Esophagus squamous epithelium (tissue), 4 donors: Measurements from ENCODE around the gene MICAL3.

Experiments
- CTCF ChIP-seq, 6 experiments: fragments of 450-650 bp in 4 of 6; fragments of 200-600 bp in 2 of 6; sonication (generic) in 2 of 6; IDR thresholded peaks; one replicate each; pipeline ENCODE4 v1.5.1; 2016 to 2019; ENCODE audit warnings: antibody characterized with exemption in 6 of 6, mild to moderate bottlenecking in 4 of 6, moderate library complexity in 4 of 6
- POLR2A ChIP-seq, 4 donors: fragments of 450-650 bp; IDR thresholded peaks; one replicate each; pipeline ENCODE4 v1.6.1; 2017; ENCODE audit warnings: antibody characterized with exemption in 4 of 4, mild to moderate bottlenecking in 4 of 4, moderate library complexity in 3 of 4

GRCh38 chr22:17920145-17920605 is 104.2 kb downstream of the MICAL3 start:
- TF ChIP-seq CTCF (IDR thresholded peaks at IDR 0.05) (peak in 1 of 6 experiments; percentile 14), POLR2A (IDR thresholded peaks at IDR 0.05) (no peak)
